ENCODE data around the gene MMP24.

The MMP24 gene

DNA sequence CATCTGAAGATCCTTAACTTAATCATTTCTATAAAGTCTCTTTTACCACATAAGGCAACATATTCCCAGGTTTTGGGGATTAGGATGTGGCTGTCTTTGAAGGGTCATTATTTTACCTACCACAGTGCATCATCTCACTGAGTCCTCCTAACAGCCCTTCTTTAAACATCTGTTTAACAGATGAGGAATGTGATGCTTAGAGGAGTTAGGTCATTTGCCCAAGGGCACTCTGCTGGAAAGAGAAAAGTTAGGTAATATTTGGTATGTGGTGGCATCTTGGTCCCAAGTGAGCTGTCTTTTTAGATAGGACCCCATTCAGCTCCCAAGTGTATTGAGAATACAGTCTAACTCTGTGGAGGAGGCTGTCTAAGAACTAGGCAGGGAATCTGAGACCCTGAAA is 11.0 kb downstream of the MMP24 start:
- H3K4me1 ChIP-seq (ENCODE audit: control extremely low read depth in 1 of 4, control insufficient read depth in 4 of 4, insufficient read depth in 4 of 4, low read length in 3 of 4) = peaks cover 0 to 6% (median 4%) of the 10 kb centered on the region in 4 experiments
- POLR2A ChIA-PET = no interaction called here
- no peak for DNase-seq
- H3K36me3 ChIP-seq (ENCODE audit: control insufficient read depth in 4 of 4, insufficient read depth in 4 of 4, low read length in 3 of 4) = no peaks in the 10 kb centered on the region
- H3K27me3 ChIP-seq (replicated peaks in 2 of 5; ENCODE audit: control insufficient read depth in 4 of 5, insufficient read depth in 5 of 5, low read length in 4 of 5) = no peaks in the 10 kb centered on the region
- no peak overlapping the region for H3K27ac ChIP-seq (ENCODE audit: insufficient read depth in 1 of 2, low read depth in 1 of 2, low read length in 2 of 2, poor library complexity in 1 of 2, severe bottlenecking in 2 of 2)
- H3K4me3 ChIP-seq (ENCODE audit: control insufficient read depth in 1 of 7, extremely low read depth in 1 of 7, insufficient read depth in 4 of 7, low read depth in 2 of 7, low read length in 6 of 7) = no peak overlapping the region
- CTCF ChIA-PET = no interaction called here
- H3K9me3 ChIP-seq (ENCODE audit: control extremely low read depth in 1 of 5, control insufficient read depth in 4 of 5, insufficient read depth in 2 of 5, low read depth in 1 of 5, low read length in 4 of 5) = no peaks in the 10 kb centered on the region

DNA sequence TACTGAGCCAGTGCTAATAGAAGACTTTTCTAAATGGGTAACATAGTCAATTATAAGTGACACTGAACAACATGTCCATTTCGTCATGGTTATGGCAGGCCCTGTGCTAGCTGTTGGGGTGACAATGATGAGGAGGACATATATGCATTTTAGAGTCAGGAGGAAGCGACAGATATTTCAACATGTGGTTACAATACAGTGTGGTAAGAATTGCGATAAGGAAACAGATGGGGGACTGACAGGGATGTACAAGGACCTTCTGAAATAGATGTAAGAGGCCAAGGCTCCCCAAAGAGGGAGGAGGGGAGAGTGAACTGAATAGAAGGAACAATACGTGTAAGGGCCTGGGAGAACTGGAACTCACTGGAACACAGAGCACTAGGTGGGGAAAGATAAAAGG is 11.7 kb downstream of the MMP24 start:
- Histone ChIP-seq H3K27ac (ENCODE audit: insufficient read depth in 1 of 2, low read depth in 1 of 2, low read length in 2 of 2, poor library complexity in 1 of 2, severe bottlenecking in 2 of 2) (no peak overlapping the region), H3K4me3 (ENCODE audit: control insufficient read depth in 1 of 7, extremely low read depth in 1 of 7, insufficient read depth in 4 of 7, low read depth in 2 of 7, low read length in 6 of 7) (no peak overlapping the region), H3K4me1 (ENCODE audit: control extremely low read depth in 1 of 4, control insufficient read depth in 4 of 4, insufficient read depth in 4 of 4, low read length in 3 of 4) (peaks cover 0 to 6% (median 4%) of the 10 kb centered on the region in 4 experiments), H3K36me3 (ENCODE audit: control insufficient read depth in 4 of 4, insufficient read depth in 4 of 4, low read length in 3 of 4) (no peaks in the 10 kb centered on the region), H3K9me3 (ENCODE audit: control extremely low read depth in 1 of 5, control insufficient read depth in 4 of 5, insufficient read depth in 2 of 5, low read depth in 1 of 5, low read length in 4 of 5) (no peaks in the 10 kb centered on the region), H3K27me3 (replicated peaks in 2 of 5; ENCODE audit: control insufficient read depth in 4 of 5, insufficient read depth in 5 of 5, low read length in 4 of 5) (no peaks in the 10 kb centered on the region)
- DNase-seq = peak; percentile 21 to 80 (median 66)
- CTCF ChIA-PET = no interaction called here
- WGBS (ENCODE audit: insufficient coverage) = 74% methylated on average over 4 of the region's 4 CpGs
- POLR2A ChIA-PET = no interaction called here

DNA sequence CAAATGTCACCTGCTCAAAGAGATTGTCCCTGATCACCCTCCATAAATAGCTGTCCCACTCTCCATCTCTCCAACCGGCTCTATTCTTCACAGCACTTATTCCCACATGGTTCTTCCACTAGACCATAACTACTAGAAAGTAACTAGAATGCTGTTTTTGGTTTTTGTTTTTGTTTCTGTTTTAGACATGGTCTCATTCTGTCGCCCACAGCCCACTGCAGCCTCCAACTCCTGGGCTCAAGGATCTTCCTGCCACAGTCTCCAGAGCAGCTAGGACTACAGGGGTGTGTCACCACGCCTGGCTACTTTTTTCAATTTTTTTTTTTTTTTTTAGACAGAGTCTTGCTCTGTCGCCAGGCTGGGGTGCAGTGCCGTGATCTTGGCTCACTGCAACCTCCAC is 12.2 kb downstream of the MMP24 start:
- H3K27ac ChIP-seq (ENCODE audit: insufficient read depth in 1 of 2, low read depth in 1 of 2, low read length in 2 of 2, poor library complexity in 1 of 2, severe bottlenecking in 2 of 2) = no peak overlapping the region
- no peaks in the 10 kb centered on the region for H3K27me3 ChIP-seq (replicated peaks in 2 of 5; ENCODE audit: control insufficient read depth in 4 of 5, insufficient read depth in 5 of 5, low read length in 4 of 5)
- no peak overlapping the region for H3K4me3 ChIP-seq (ENCODE audit: control insufficient read depth in 1 of 7, extremely low read depth in 1 of 7, insufficient read depth in 4 of 7, low read depth in 2 of 7, low read length in 6 of 7)
- ChIA-PET CTCF (no interaction called here), POLR2A (no interaction called here)
- H3K36me3 ChIP-seq (ENCODE audit: control insufficient read depth in 4 of 4, insufficient read depth in 4 of 4, low read length in 3 of 4) = no peaks in the 10 kb centered on the region
- peaks cover 0 to 6% (median 4%) of the 10 kb centered on the region in 4 experiments for H3K4me1 ChIP-seq (ENCODE audit: control extremely low read depth in 1 of 4, control insufficient read depth in 4 of 4, insufficient read depth in 4 of 4, low read length in 3 of 4)
- DNase-seq = no peak
- H3K9me3 ChIP-seq (ENCODE audit: control extremely low read depth in 1 of 5, control insufficient read depth in 4 of 5, insufficient read depth in 2 of 5, low read depth in 1 of 5, low read length in 4 of 5) = no peaks in the 10 kb centered on the region
- WGBS (ENCODE audit: insufficient coverage) = 100% methylated on average over 2 of the region's 5 CpGs

DNA sequence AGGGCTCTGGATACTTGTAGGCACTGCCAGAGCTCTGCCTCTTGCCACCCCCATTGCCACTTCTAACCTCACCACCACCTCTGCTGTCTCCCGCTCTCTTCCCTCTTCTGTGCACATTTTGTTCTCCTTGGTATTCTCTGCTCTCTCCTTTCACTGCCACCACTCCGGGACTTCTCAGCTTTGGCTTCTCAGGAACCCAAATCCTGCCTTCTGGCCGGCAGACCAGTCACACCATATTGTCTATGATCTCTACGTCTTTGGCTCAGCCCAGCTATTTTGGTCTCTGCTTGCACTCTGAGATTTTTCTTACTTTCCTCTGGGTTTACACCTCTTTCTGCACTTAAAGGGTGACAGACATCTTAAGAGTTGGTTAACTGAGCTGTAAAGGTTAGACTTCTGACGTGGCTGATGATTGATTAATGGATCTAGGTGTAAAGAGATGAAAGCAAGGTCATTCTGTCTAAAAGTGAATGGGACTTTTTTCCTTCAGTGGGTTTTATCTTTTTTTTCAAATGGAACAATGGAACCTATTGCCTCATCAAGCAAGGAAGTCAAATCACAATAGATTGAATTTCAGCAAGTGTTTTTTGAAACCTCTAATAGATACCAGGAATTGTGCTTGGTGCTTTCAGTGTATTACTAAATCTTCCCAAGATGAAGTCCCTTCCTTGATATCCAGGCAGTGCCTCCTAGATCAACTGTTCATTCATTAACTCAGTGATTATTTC is 13.8 kb downstream of the MMP24 start:
- H3K27ac ChIP-seq (ENCODE audit: insufficient read depth in 1 of 2, low read depth in 1 of 2, low read length in 2 of 2, poor library complexity in 1 of 2, severe bottlenecking in 2 of 2) = no peak overlapping the region
- ChIA-PET POLR2A (no interaction called here), CTCF (interaction anchor here (0.5 kb wide), 1 partner anchor 70 kb away, joined by 3 read pairs; no protein-coding TSS in a partner anchor)
- 95% methylated on average over 4 of the region's 5 CpGs for WGBS (ENCODE audit: insufficient coverage)
- no peak for DNase-seq
- H3K36me3 ChIP-seq (ENCODE audit: control insufficient read depth in 4 of 4, insufficient read depth in 4 of 4, low read length in 3 of 4) = no peaks in the 10 kb centered on the region
- peaks cover 0 to 6% (median 4%) of the 10 kb centered on the region in 4 experiments for H3K4me1 ChIP-seq (ENCODE audit: control extremely low read depth in 1 of 4, control insufficient read depth in 4 of 4, insufficient read depth in 4 of 4, low read length in 3 of 4)
- no peaks in the 10 kb centered on the region for H3K9me3 ChIP-seq (ENCODE audit: control extremely low read depth in 1 of 5, control insufficient read depth in 4 of 5, insufficient read depth in 2 of 5, low read depth in 1 of 5, low read length in 4 of 5)
- no peaks in the 10 kb centered on the region for H3K27me3 ChIP-seq (replicated peaks in 2 of 5; ENCODE audit: control insufficient read depth in 4 of 5, insufficient read depth in 5 of 5, low read length in 4 of 5)
- no peak overlapping the region for H3K4me3 ChIP-seq (ENCODE audit: control insufficient read depth in 1 of 7, extremely low read depth in 1 of 7, insufficient read depth in 4 of 7, low read depth in 2 of 7, low read length in 6 of 7)

DNA sequence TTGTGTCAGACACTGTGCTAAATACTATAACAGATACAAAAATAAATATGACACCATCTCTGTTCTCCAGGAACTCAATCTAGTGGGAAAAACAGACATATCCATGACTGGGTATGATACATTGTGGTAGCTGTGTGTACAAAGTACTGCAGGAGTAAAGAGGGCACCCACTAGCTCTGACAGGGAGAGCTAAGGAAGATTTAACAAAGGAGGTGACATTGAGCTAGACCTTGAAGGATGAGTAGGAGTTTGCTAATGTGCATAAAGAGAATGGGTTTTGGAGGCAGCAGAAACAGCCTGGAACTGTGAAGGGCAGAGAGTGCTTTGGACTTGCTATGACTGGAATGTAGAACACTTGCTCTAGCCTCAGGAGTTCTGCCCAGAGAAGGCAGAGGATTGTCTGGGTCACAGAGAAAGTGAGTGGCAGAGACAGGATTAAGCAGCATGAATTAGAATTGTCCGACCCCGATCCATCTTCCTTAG is 14.4 kb downstream of the MMP24 start:
- WGBS (ENCODE audit: insufficient coverage) = 100% methylated on average over 2 of the region's 2 CpGs
- ChIA-PET CTCF (interaction anchor here (0.5 to 1.3 kb wide), 2 partner anchors 13 to 70 kb away, joined by 3 read pairs; no protein-coding TSS in a partner anchor), POLR2A (no interaction called here)

DNA sequence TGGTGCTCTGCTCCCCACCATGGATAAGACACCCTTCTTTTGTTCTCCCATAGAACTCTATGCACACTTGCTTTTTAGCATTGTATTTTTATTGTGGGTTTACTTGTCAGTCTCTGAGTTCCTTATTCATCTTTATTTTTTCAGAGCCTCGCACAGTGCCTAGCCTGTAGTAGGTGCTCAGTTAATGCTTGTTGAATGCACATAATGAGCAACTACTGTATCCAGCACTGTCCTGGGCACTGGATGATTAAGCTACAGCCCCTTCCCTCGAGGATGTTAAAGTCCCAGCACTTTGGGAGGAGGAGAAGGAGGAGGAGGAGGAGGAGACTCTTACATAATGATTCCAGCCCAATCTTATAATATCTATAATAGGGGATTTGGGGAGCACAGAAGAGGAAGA is 16.8 kb downstream of the MMP24 start:
- Histone ChIP-seq H3K27me3 (replicated peaks in 2 of 5; ENCODE audit: control insufficient read depth in 4 of 5, insufficient read depth in 5 of 5, low read length in 4 of 5) (no peaks in the 10 kb centered on the region), H3K4me3 (ENCODE audit: control insufficient read depth in 1 of 7, extremely low read depth in 1 of 7, insufficient read depth in 4 of 7, low read depth in 2 of 7, low read length in 6 of 7) (no peak overlapping the region), H3K27ac (ENCODE audit: insufficient read depth in 1 of 2, low read depth in 1 of 2, low read length in 2 of 2, poor library complexity in 1 of 2, severe bottlenecking in 2 of 2) (no peak overlapping the region), H3K36me3 (ENCODE audit: control insufficient read depth in 4 of 4, insufficient read depth in 4 of 4, low read length in 3 of 4) (no peaks in the 10 kb centered on the region), H3K4me1 (ENCODE audit: control extremely low read depth in 1 of 4, control insufficient read depth in 4 of 4, insufficient read depth in 4 of 4, low read length in 3 of 4) (peaks cover 0 to 5% (median 3%) of the 10 kb centered on the region in 4 experiments), H3K9me3 (ENCODE audit: control extremely low read depth in 1 of 5, control insufficient read depth in 4 of 5, insufficient read depth in 2 of 5, low read depth in 1 of 5, low read length in 4 of 5) (no peaks in the 10 kb centered on the region)
- no peak for DNase-seq
- POLR2A ChIA-PET = no interaction called here
- CTCF ChIA-PET = no interaction called here
- WGBS (ENCODE audit: insufficient coverage) = 100% methylated on average over 1 of the region's 2 CpGs

More for the DNA sequence above, 14.4 kb downstream of the MMP24 start:
- Histone ChIP-seq H3K27me3 (replicated peaks in 2 of 5; ENCODE audit: control insufficient read depth in 4 of 5, insufficient read depth in 5 of 5, low read length in 4 of 5) (no peaks in the 10 kb centered on the region), H3K4me1 (ENCODE audit: control extremely low read depth in 1 of 4, control insufficient read depth in 4 of 4, insufficient read depth in 4 of 4, low read length in 3 of 4) (peaks cover 0 to 6% (median 4%) of the 10 kb centered on the region in 4 experiments), H3K9me3 (ENCODE audit: control extremely low read depth in 1 of 5, control insufficient read depth in 4 of 5, insufficient read depth in 2 of 5, low read depth in 1 of 5, low read length in 4 of 5) (no peaks in the 10 kb centered on the region), H3K4me3 (ENCODE audit: control insufficient read depth in 1 of 7, extremely low read depth in 1 of 7, insufficient read depth in 4 of 7, low read depth in 2 of 7, low read length in 6 of 7) (no peak overlapping the region), H3K36me3 (ENCODE audit: control insufficient read depth in 4 of 4, insufficient read depth in 4 of 4, low read length in 3 of 4) (no peaks in the 10 kb centered on the region), H3K27ac (ENCODE audit: insufficient read depth in 1 of 2, low read depth in 1 of 2, low read length in 2 of 2, poor library complexity in 1 of 2, severe bottlenecking in 2 of 2) (no peak overlapping the region)
- DNase-seq = no peak

DNA sequence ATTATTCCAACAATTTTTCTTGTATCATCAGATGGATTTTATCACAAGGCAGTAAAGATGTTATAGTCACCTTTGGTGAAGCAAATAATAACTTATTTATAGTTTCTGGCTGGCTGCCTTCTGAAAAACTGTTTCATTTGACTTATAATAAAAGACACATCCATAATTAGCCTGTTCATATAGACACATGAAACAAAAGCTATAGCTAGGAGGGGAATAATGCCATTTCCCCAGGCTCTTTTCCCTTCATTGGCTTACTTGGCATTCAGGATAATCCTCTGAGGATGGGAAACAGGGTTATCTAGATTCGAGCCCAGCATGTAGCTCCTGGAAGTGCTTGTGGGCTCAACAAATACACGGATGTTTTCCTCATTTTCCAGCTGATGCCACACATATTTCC is 17.5 kb downstream of the MMP24 start:
- POLR2A ChIA-PET = no interaction called here
- CTCF ChIA-PET = no interaction called here

More for the DNA sequence above, 17.5 kb downstream of the MMP24 start:
- Histone ChIP-seq H3K27me3 (replicated peaks in 2 of 5; ENCODE audit: control insufficient read depth in 4 of 5, insufficient read depth in 5 of 5, low read length in 4 of 5) (no peaks in the 10 kb centered on the region), H3K9me3 (ENCODE audit: control extremely low read depth in 1 of 5, control insufficient read depth in 4 of 5, insufficient read depth in 2 of 5, low read depth in 1 of 5, low read length in 4 of 5) (no peaks in the 10 kb centered on the region), H3K4me3 (ENCODE audit: control insufficient read depth in 1 of 7, extremely low read depth in 1 of 7, insufficient read depth in 4 of 7, low read depth in 2 of 7, low read length in 6 of 7) (no peak overlapping the region), H3K4me1 (ENCODE audit: control extremely low read depth in 1 of 4, control insufficient read depth in 4 of 4, insufficient read depth in 4 of 4, low read length in 3 of 4) (no peaks in the 10 kb centered on the region), H3K36me3 (ENCODE audit: control insufficient read depth in 4 of 4, insufficient read depth in 4 of 4, low read length in 3 of 4) (no peaks in the 10 kb centered on the region), H3K27ac (ENCODE audit: insufficient read depth in 1 of 2, low read depth in 1 of 2, low read length in 2 of 2, poor library complexity in 1 of 2, severe bottlenecking in 2 of 2) (no peak overlapping the region)
- DNase-seq = no peak
- 100% methylated on average over 1 of the region's 2 CpGs for WGBS (ENCODE audit: insufficient coverage)
